ENCODE measurements around the gene MYO9A. TPM values are rescaled to one million over a fixed set of nuclear protein-coding genes. Genes with fewer than 3 reads are reported as not detected.

MYO9A gene
- total and polyA plus RNA-seq, 2 experiments from 2014 or later = 22.8 to 32.0 TPM

- TF ChIP-seq CTCF (IDR thresholded peaks at IDR 0.05; ENCODE audit: low read depth, low read length) = no peak
- DNase-seq (ENCODE audit: low read depth in 1 of 2, low spot score in 1 of 2) = no peak
- Histone ChIP-seq H3K4me3 (no peak overlapping the region), H3K36me3 (no peaks in the 10 kb centered on the region), H3K4me1 (ENCODE audit: low read depth) (no peaks in the 10 kb centered on the region), H3K27me3 (no peaks in the 10 kb centered on the region), H3K9me3 (ENCODE audit: low read depth) (no peaks in the 10 kb centered on the region), H3K27ac (no peak overlapping the region)
Measured at GRCh38 chr15:72127724-72128322, 9.9 kb upstream of the MYO9A start.

GRCh38 chr15:72124218-72124617 is 6.3 kb upstream of the MYO9A start:
- no peaks in the 10 kb centered on the region for H3K4me1 ChIP-seq (ENCODE audit: low read depth)
- H3K27me3 ChIP-seq = no peaks in the 10 kb centered on the region
- no peak for DNase-seq (ENCODE audit: low read depth in 1 of 2, low spot score in 1 of 2)
- no peaks in the 10 kb centered on the region for H3K36me3 ChIP-seq
- no peak overlapping the region for H3K4me3 ChIP-seq
- no peaks in the 10 kb centered on the region for H3K9me3 ChIP-seq (ENCODE audit: low read depth)
- no peak for TF ChIP-seq CTCF (IDR thresholded peaks at IDR 0.05; ENCODE audit: low read depth, low read length)
- no peak overlapping the region for H3K27ac ChIP-seq

GRCh38 chr15:72117486-72118016 is 399 bp downstream of the MYO9A start:
- H3K9me3 ChIP-seq (ENCODE audit: low read depth) = no peaks in the 10 kb centered on the region
- peak overlapping the region; percentile 97 for H3K27ac ChIP-seq

GRCh38 chr15:72116731-72117485 is 1.0 kb downstream of the MYO9A start:
- H3K9me3 ChIP-seq (ENCODE audit: low read depth) = no peaks in the 10 kb centered on the region
- peak overlapping the region; percentile 76 for H3K4me3 ChIP-seq
- peaks cover 24% of the 10 kb centered on the region for H3K4me1 ChIP-seq (ENCODE audit: low read depth)
- H3K36me3 ChIP-seq = no peaks in the 10 kb centered on the region
- peak; percentile 16 to 19 for DNase-seq (ENCODE audit: low read depth in 1 of 2, low spot score in 1 of 2)
- no peaks in the 10 kb centered on the region for H3K27me3 ChIP-seq
- H3K27ac ChIP-seq = peak overlapping the region; percentile 97
- TF ChIP-seq CTCF (IDR thresholded peaks at IDR 0.05; ENCODE audit: low read depth, low read length) = no peak

More at GRCh38 chr15:72117486-72118016, 399 bp downstream of the MYO9A start:
- peaks cover 24% of the 10 kb centered on the region for H3K4me1 ChIP-seq (ENCODE audit: low read depth)
- DNase-seq (ENCODE audit: low read depth in 1 of 2, low spot score in 1 of 2) = peak; percentile 85 to 88
- no peak for TF ChIP-seq CTCF (IDR thresholded peaks at IDR 0.05; ENCODE audit: low read depth, low read length)
- H3K36me3 ChIP-seq = no peaks in the 10 kb centered on the region
- H3K27me3 ChIP-seq = no peaks in the 10 kb centered on the region
- H3K4me3 ChIP-seq = peak overlapping the region; percentile 76

- no peak for TF ChIP-seq CTCF (IDR thresholded peaks at IDR 0.05; ENCODE audit: low read depth, low read length)
- H3K4me3 ChIP-seq = no peak overlapping the region
- H3K4me1 ChIP-seq (ENCODE audit: low read depth) = peaks cover 24% of the 10 kb centered on the region
- DNase-seq (ENCODE audit: low read depth in 1 of 2, low spot score in 1 of 2) = no peak
- H3K9me3 ChIP-seq (ENCODE audit: low read depth) = no peaks in the 10 kb centered on the region
- no peaks in the 10 kb centered on the region for H3K27me3 ChIP-seq
- no peak overlapping the region for H3K27ac ChIP-seq
- no peaks in the 10 kb centered on the region for H3K36me3 ChIP-seq
Measured at GRCh38 chr15:72113347-72114031, 4.5 kb downstream of the MYO9A start.

Measured in cardiac muscle cell (in vitro differentiated cells and primary cell).